ENCODE measurements around the gene ATP6V1A.

The ATP6V1A gene

GRCh38 chr3:113717308-113717707, 29.5 kb upstream of the ATP6V1A start:
- H3K4me3 ChIP-seq (ENCODE audit: low read length): no peak overlapping the region
- DNase-seq (ENCODE audit: low read depth): no peak
- no peak for TF ChIP-seq CTCF (conservative IDR thresholded peaks at IDR 0.05; ENCODE audit: low read depth, low read length)

GRCh38 chr3:113717818-113718217, 29.0 kb upstream of the ATP6V1A start:
- no peak for TF ChIP-seq CTCF (conservative IDR thresholded peaks at IDR 0.05; ENCODE audit: low read depth, low read length)
- DNase-seq (ENCODE audit: low read depth): no peak
- H3K4me3 ChIP-seq (ENCODE audit: low read length): no peak overlapping the region

GRCh38 chr3:113719294-113719693, 27.5 kb upstream of the ATP6V1A start:
- H3K4me3 ChIP-seq (ENCODE audit: low read length): no peak overlapping the region
- no peak for TF ChIP-seq CTCF (conservative IDR thresholded peaks at IDR 0.05; ENCODE audit: low read depth, low read length)

GRCh38 chr3:113719758-113720157, 27.1 kb upstream of the ATP6V1A start:
- DNase-seq (ENCODE audit: low read depth): no peak
- TF ChIP-seq CTCF (conservative IDR thresholded peaks at IDR 0.05; ENCODE audit: low read depth, low read length): no peak
- no peak overlapping the region for H3K4me3 ChIP-seq (ENCODE audit: low read length)

More at GRCh38 chr3:113719294-113719693, 27.5 kb upstream of the ATP6V1A start:
- DNase-seq (ENCODE audit: low read depth): no peak

GRCh38 chr3:113721636-113722035, 25.2 kb upstream of the ATP6V1A start:
- TF ChIP-seq CTCF (conservative IDR thresholded peaks at IDR 0.05; ENCODE audit: low read depth, low read length): no peak
- no peak for DNase-seq (ENCODE audit: low read depth)
- H3K4me3 ChIP-seq (ENCODE audit: low read length): no peak overlapping the region

GRCh38 chr3:113728661-113729060, 18.2 kb upstream of the ATP6V1A start:
- no peak overlapping the region for H3K4me3 ChIP-seq (ENCODE audit: low read length)
- no peak for TF ChIP-seq CTCF (conservative IDR thresholded peaks at IDR 0.05; ENCODE audit: low read depth, low read length)
- no peak for DNase-seq (ENCODE audit: low read depth)

GRCh38 chr3:113730550-113730949, 16.3 kb upstream of the ATP6V1A start:
- no peak for TF ChIP-seq CTCF (conservative IDR thresholded peaks at IDR 0.05; ENCODE audit: low read depth, low read length)
- DNase-seq (ENCODE audit: low read depth): no peak
- H3K4me3 ChIP-seq (ENCODE audit: low read length): no peak overlapping the region

Measured in retinal pigment epithelial cell (primary cell).